CD14-positive monocyte (primary cell): ENCODE measurements around the gene ARFGEF2. TPM values are rescaled to one million over a fixed set of nuclear protein-coding genes. Genes with fewer than 3 reads are reported as not detected.

ENCODE experiments used
- DNase-seq, 3 donors: peaks; one replicate each; pipeline ENCODE4 v3.0.0-alpha.2; 2011 to 2022
- H2AFZ ChIP-seq: 2 replicates; pipeline ENCODE4 v1.6.0; 2012; ENCODE audit warnings: mild to moderate bottlenecking, low read depth, low read length, inconsistent platforms; ENCODE audit not compliant: insufficient read depth, poor library complexity, severe bottlenecking
- H3K27ac ChIP-seq, 2 donors: 1 replicate in 1 of 2; 2 replicates in 1 of 2; pipeline ENCODE4 v1.5.1; 2012 to 2013; ENCODE audit warnings: low read length in 2 of 2, control low read depth in 1 of 2, inconsistent platforms in 1 of 2, low read depth in 1 of 2, mild to moderate bottlenecking in 1 of 2
- H3K27me3 ChIP-seq, 2 donors: one replicate each; pipeline versions ENCODE4 v1.6.0 to v1.6.1; 2011 to 2013; ENCODE audit warnings: low read length in 2 of 2; ENCODE audit not compliant: control insufficient read depth in 2 of 2, insufficient read depth in 2 of 2
- H3K36me3 ChIP-seq, 2 donors: replicated peaks in 1 of 2; 1 replicate in 1 of 2; 2 replicates in 1 of 2; pipeline versions ENCODE4 v1.5.1 to v1.6.1; 2012 to 2013; ENCODE audit warnings: low read length in 2 of 2, control low read depth in 1 of 2, inconsistent platforms in 1 of 2, mild to moderate bottlenecking in 1 of 2; ENCODE audit not compliant: insufficient read depth in 2 of 2, control insufficient read depth in 1 of 2
- H3K4me1 ChIP-seq, 2 donors: 1 replicate in 1 of 2; 2 replicates in 1 of 2; pipeline versions ENCODE4 v1.5.1 to v1.6.1; 2012 to 2013; ENCODE audit warnings: low read length in 2 of 2, control low read depth in 1 of 2, inconsistent platforms in 1 of 2, mild to moderate bottlenecking in 1 of 2, moderate library complexity in 1 of 2; ENCODE audit not compliant: insufficient read depth in 2 of 2, control insufficient read depth in 1 of 2
- H3K4me2 ChIP-seq: replicated peaks from 2 replicates; pipeline ENCODE3; 2012; ENCODE audit warnings: low read length, moderate library complexity, mild to moderate bottlenecking; ENCODE audit not compliant: poor library complexity, severe bottlenecking; ENCODE audit errors: extremely low read depth
- H3K4me3 ChIP-seq, 3 experiments: fragments of 200-600 bp in 1 of 3; sonication (generic) in 1 of 3; replicated peaks in 1 of 3; 1 replicate in 2 of 3; 2 replicates in 1 of 3; pipeline ENCODE4 v1.5.1; 2011 to 2013; ENCODE audit warnings: low read length in 3 of 3, mild to moderate bottlenecking in 3 of 3, control low read depth in 2 of 3, low read depth in 2 of 3, inconsistent platforms in 1 of 3, moderate library complexity in 1 of 3
- H3K79me2 ChIP-seq: 2 replicates; pipeline ENCODE4 v1.6.0; 2012; ENCODE audit warnings: mild to moderate bottlenecking, control low read depth, inconsistent platforms, low read length, moderate library complexity; ENCODE audit not compliant: insufficient read depth
- H3K9ac ChIP-seq: 2 replicates; pipeline ENCODE4 v1.6.0; 2017; ENCODE audit warnings: low read length, mild to moderate bottlenecking; ENCODE audit not compliant: insufficient read depth, poor library complexity, severe bottlenecking
- H3K9me3 ChIP-seq, 2 donors: replicated peaks in 1 of 2; 1 replicate in 1 of 2; 2 replicates in 1 of 2; pipeline versions ENCODE4 v1.5.1 to v1.6.1; 2012 to 2013; ENCODE audit warnings: low read length in 2 of 2, control low read depth in 1 of 2; ENCODE audit not compliant: control insufficient read depth in 1 of 2, insufficient read depth in 1 of 2
- H4K20me1 ChIP-seq: 2 replicates; pipeline ENCODE4 v1.6.0; 2012; ENCODE audit warnings: mild to moderate bottlenecking, low read length, control low read depth, moderate library complexity; ENCODE audit not compliant: insufficient read depth
- H3K27ac Mint-ChIP-seq, 7 donors: one replicate each; pipeline ENCODE4 v1.8.0; 2020; ENCODE audit warnings: mild to moderate bottlenecking in 7 of 7, mixed read lengths in 7 of 7, moderate library complexity in 6 of 7, inconsistent platforms in 2 of 7
- H3K27me3 Mint-ChIP-seq, 3 donors: one replicate each; pipeline ENCODE4 v1.8.0; 2021 to 2022; ENCODE audit warnings: low read depth in 3 of 3, mild to moderate bottlenecking in 3 of 3, mixed read lengths in 3 of 3, moderate library complexity in 3 of 3, inconsistent platforms in 1 of 3
- H3K36me3 Mint-ChIP-seq, 2 donors: one replicate each; pipeline ENCODE4 v1.8.0; 2020; ENCODE audit warnings: mixed read lengths in 2 of 2, inconsistent platforms in 1 of 2, mild to moderate bottlenecking in 1 of 2
- H3K4me1 Mint-ChIP-seq: one replicate; pipeline ENCODE4 v1.8.0; 2020; ENCODE audit warnings: mild to moderate bottlenecking, mixed read lengths
- H3K4me3 Mint-ChIP-seq, 2 donors: one replicate each; pipeline ENCODE4 v1.8.0; 2020; ENCODE audit warnings: mild to moderate bottlenecking in 2 of 2, mixed read lengths in 2 of 2, moderate library complexity in 1 of 2
- H3K9me3 Mint-ChIP-seq, 7 donors: one replicate each; pipeline ENCODE4 v1.8.0; 2020 to 2022; ENCODE audit warnings: mixed read lengths in 7 of 7, mild to moderate bottlenecking in 6 of 7, moderate library complexity in 6 of 7, inconsistent platforms in 2 of 7
- WGBS: methylation state at CpG from one replicate; pipeline ENCODE4 v1.1.5; 2013; ENCODE audit warnings: missing lambda C conversion rate; ENCODE audit not compliant: insufficient coverage; 5-methylcytosine and 5-hydroxymethylcytosine counted together
- intact Hi-C, 2 donors: fragments of 100-400 bp; cut with micrococcal nuclease; formaldehyde crosslinking; loops; one replicate each; pipeline versions ENCODE4 v1.15.0 to v1.15.1; 2023
- polyA plus RNA-seq, 3 donors: library from polyadenylated mRNA; depleted of rRNA in 1 of 3; unstranded in 2 of 3; stranded (reverse) in 1 of 3; fragments of 300-500 nt in 2 of 3; fragments of >200 nt in 1 of 3; fragmentation: Illumina TruSeq in 2 of 3; gene quantifications; 1 replicate in 2 of 3; 2 replicates in 1 of 3; pipeline ENCODE4 v1.2.3, GENCODE V29; 2012 to 2021
- TF ChIP-seq, protein P1 (sequence below): fragments of 200-600 bp; IDR thresholded peaks from one replicate; pipeline ENCODE4 v1.8.0; 2022; ENCODE audit warnings: antibody characterized with exemption, mild to moderate bottlenecking

The ARFGEF2 gene
- polyA plus RNA-seq, 3 donors: 4.6 to 10.9 (median 5.5) TPM

DNA sequence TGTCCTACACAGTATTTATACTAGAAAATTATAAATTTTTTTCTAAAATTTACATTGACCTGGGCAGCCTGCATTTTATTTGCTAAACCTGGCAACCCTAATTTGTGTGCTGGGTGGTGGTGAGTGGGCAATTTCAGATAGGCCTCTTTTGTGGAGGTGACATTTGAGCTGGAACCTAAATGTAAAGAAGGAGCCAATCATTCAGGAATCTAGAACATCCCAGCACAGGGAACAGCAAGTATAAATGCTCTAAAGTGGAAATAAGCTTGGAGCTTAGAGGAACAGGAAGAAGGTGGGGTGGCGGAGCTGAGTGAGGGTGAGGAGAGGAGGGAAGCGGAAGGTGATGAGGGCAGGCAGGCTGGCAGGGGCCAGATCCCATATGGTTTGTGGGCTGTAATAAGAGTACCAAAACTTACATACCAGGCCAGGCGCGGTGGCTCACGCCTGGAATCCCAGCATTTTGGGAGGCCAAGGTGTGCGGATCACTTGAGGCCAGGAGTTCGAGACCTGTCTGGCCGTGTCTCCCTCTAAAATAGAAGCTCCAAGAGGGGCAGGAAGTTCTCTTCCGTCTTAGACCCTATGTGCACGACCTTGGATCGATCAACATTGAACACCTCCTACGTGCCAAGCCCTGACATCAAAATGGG, 124.1 kb downstream of the ARFGEF2 start:
- peak overlapping the region; percentile 98 for H3K4me3 Mint-ChIP-seq
- H3K27me3 Mint-ChIP-seq: peaks cover 0 to 7% (median 0%) of the 10 kb centered on the region in 3 donors
- Histone ChIP-seq H3K4me2 (peak overlapping the region; percentile 99), H3K27ac (peak overlapping the region; percentile 98 to 99), H3K36me3 (peaks cover 0 to 2% of the 10 kb centered on the region in 2 donors), H3K79me2 (peaks cover 48% of the 10 kb centered on the region), H2AFZ (peak overlapping the region; percentile 86), H3K4me1 (peaks cover 29 to 35% of the 10 kb centered on the region in 2 donors), H4K20me1 (peaks cover 24% of the 10 kb centered on the region), H3K9me3 (no peaks in the 10 kb centered on the region), H3K4me3 (peak overlapping the region; percentile 34 to 100 (median 88)), H3K9ac (peak overlapping the region; percentile 88), H3K27me3 (no peaks in the 10 kb centered on the region)
- TF ChIP-seq, protein P1, sequence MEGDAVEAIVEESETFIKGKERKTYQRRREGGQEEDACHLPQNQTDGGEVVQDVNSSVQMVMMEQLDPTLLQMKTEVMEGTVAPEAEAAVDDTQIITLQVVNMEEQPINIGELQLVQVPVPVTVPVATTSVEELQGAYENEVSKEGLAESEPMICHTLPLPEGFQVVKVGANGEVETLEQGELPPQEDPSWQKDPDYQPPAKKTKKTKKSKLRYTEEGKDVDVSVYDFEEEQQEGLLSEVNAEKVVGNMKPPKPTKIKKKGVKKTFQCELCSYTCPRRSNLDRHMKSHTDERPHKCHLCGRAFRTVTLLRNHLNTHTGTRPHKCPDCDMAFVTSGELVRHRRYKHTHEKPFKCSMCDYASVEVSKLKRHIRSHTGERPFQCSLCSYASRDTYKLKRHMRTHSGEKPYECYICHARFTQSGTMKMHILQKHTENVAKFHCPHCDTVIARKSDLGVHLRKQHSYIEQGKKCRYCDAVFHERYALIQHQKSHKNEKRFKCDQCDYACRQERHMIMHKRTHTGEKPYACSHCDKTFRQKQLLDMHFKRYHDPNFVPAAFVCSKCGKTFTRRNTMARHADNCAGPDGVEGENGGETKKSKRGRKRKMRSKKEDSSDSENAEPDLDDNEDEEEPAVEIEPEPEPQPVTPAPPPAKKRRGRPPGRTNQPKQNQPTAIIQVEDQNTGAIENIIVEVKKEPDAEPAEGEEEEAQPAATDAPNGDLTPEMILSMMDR: no peak
- WGBS: 2% methylated on average over 9 of the region's 12 CpGs
- H3K9me3 Mint-ChIP-seq: no peaks in the 10 kb centered on the region
- peak; percentile 72 to 76 (median 75) for DNase-seq
- H3K27ac Mint-ChIP-seq: peak overlapping the region; percentile 98 to 100 (median 99)
- peaks cover 0 to under 1% of the 10 kb centered on the region in 2 donors for H3K36me3 Mint-ChIP-seq
- intact Hi-C loops: no loop called here
- H3K4me1 Mint-ChIP-seq: peaks cover 28% of the 10 kb centered on the region

- H3K4me3 ChIP-seq: peak within 1 kb of the TSS; percentile 57 to 100 (median 88)
- peak within 1 kb of the TSS; percentile 98 for H3K4me3 Mint-ChIP-seq
- TF ChIP-seq, protein P1: no peak
- intact Hi-C loops: no loop called here
- H3K9me3 ChIP-seq: no peaks in the 10 kb centered on the region
- H3K79me2 ChIP-seq: peaks cover 56% of the 10 kb centered on the region
- peak within 1 kb of the TSS; percentile 99 for H3K4me2 ChIP-seq
- H3K27me3 ChIP-seq: no peaks in the 10 kb centered on the region
- peaks cover under 1 to 8% of the 10 kb centered on the region in 2 donors for H3K36me3 Mint-ChIP-seq
- H3K9ac ChIP-seq: peak within 1 kb of the TSS; percentile 88
- DNase-seq: peak; percentile 96 to 97 (median 97)
- WGBS: 0% methylated on average over 77 of the region's 80 CpGs
- peaks cover 2 to 6% of the 10 kb centered on the region in 2 donors for H3K36me3 ChIP-seq
- peak within 1 kb of the TSS; percentile 86 for H2AFZ ChIP-seq
- peaks cover 29 to 35% of the 10 kb centered on the region in 2 donors for H3K4me1 ChIP-seq
- H3K9me3 Mint-ChIP-seq: no peaks in the 10 kb centered on the region
- peak within 1 kb of the TSS; percentile 98 to 100 (median 99) for H3K27ac Mint-ChIP-seq
- peaks cover 28% of the 10 kb centered on the region for H3K4me1 Mint-ChIP-seq
- peak within 1 kb of the TSS; percentile 98 to 99 for H3K27ac ChIP-seq
- peaks cover 30% of the 10 kb centered on the region for H4K20me1 ChIP-seq
- H3K27me3 Mint-ChIP-seq: peaks cover 0 to 7% (median 0%) of the 10 kb centered on the region in 3 donors
These were observed 124.8 kb downstream of the ARFGEF2 start, which contains the start of gene CSE1L for GRCh38 chr20:49046087-49046900. Gene CSE1L (plus strand): TSS chr20:49046312. CDS start chr20:49058464, 12,152 bp downstream.
